H1 (cell line): Measurements from ENCODE around the gene XPNPEP3.

Experiments
- CBX8 ChIP-seq: fragments of 300-800, 300-1000 bp; sonication (generic); IDR thresholded peaks from 2 replicates; pipeline ENCODE4 v1.7.1; 2016; ENCODE audit warnings: low read depth, low read length, borderline replicate concordance
- EGR1 ChIP-seq: IDR thresholded peaks from 2 replicates; pipeline ENCODE4 v1.6.1; 2011; ENCODE audit warnings: low read depth, low read length, borderline replicate concordance
- EZH2 ChIP-seq: fragments of 200-600 bp; sonication (generic); IDR thresholded peaks from 2 replicates; pipeline ENCODE4 v1.7.1; 2012; ENCODE audit warnings: low read depth, mild to moderate bottlenecking, moderate library complexity, low read length, inconsistent platforms; ENCODE audit not compliant: severe bottlenecking
- MAFK ChIP-seq: IDR thresholded peaks from 2 replicates; pipeline ENCODE4 v1.6.1; 2012; ENCODE audit warnings: low read depth, mild to moderate bottlenecking, improper control_type of control experiment, low read length
- SUZ12 ChIP-seq: fragments of 200-600 bp; sonication (generic); IDR thresholded peaks from 2 replicates; pipeline ENCODE4 v1.6.1; 2012; ENCODE audit warnings: mild to moderate bottlenecking, inconsistent platforms, low read length, moderate library complexity, mixed read lengths
- TAF1 ChIP-seq: IDR thresholded peaks from 2 replicates; pipeline ENCODE4 v1.6.1; 2011; ENCODE audit warnings: mild to moderate bottlenecking, low read depth, low read length
- TCF12 ChIP-seq: IDR thresholded peaks from 2 replicates; pipeline ENCODE4 v1.6.1; 2011; ENCODE audit warnings: low read depth, mild to moderate bottlenecking, low read length
- TF ChIP-seq, protein P1 (sequence below): IDR thresholded peaks from 2 replicates; pipeline ENCODE4 v1.6.1; 2011; ENCODE audit warnings: low read length, improper control_type of control experiment
- TF ChIP-seq, protein P2 (sequence below), 3 experiments: IDR thresholded peaks; 1 replicate in 2 of 3; 2 replicates in 1 of 3; pipeline versions ENCODE4 v1.5.1 to v1.6.1; 2011; ENCODE audit warnings: low read length in 3 of 3, mild to moderate bottlenecking in 3 of 3, inconsistent platforms in 2 of 3, low read depth in 1 of 3, moderate library complexity in 1 of 3; ENCODE audit not compliant: insufficient read depth in 1 of 3; ENCODE audit errors: control extremely low read depth in 1 of 3
- TF ChIP-seq, protein P3 (sequence below): IDR thresholded peaks from 2 replicates; pipeline ENCODE4 v1.6.1; 2012; ENCODE audit warnings: inconsistent platforms

DNA sequence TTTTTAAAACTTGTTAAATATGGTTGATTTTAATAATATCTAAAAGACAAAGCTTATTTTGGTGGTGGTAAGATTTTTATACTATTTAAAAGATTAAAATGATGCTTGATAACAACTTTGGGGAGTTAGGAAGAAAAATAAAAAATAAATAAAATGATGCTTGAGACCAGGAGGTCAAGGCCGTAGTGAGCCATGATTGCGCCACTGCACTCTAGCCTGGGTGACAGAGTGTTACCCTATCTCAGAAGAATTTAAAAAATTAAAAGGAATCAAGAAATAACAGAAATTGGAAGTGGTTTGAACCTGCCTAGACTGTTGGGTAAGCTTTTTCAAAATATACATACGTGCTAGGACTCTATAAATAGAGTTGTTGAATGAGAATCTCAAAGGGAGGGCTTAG is 17.1 kb downstream of the XPNPEP3 start:
- TF ChIP-seq EZH2 = no peak
- no peak for TF ChIP-seq MAFK
- TF ChIP-seq SUZ12 = no peak
- TF ChIP-seq TCF12 = no peak
- TF ChIP-seq, protein P1, sequence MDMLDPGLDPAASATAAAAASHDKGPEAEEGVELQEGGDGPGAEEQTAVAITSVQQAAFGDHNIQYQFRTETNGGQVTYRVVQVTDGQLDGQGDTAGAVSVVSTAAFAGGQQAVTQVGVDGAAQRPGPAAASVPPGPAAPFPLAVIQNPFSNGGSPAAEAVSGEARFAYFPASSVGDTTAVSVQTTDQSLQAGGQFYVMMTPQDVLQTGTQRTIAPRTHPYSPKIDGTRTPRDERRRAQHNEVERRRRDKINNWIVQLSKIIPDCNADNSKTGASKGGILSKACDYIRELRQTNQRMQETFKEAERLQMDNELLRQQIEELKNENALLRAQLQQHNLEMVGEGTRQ = no peak
- TF ChIP-seq, protein P2, sequence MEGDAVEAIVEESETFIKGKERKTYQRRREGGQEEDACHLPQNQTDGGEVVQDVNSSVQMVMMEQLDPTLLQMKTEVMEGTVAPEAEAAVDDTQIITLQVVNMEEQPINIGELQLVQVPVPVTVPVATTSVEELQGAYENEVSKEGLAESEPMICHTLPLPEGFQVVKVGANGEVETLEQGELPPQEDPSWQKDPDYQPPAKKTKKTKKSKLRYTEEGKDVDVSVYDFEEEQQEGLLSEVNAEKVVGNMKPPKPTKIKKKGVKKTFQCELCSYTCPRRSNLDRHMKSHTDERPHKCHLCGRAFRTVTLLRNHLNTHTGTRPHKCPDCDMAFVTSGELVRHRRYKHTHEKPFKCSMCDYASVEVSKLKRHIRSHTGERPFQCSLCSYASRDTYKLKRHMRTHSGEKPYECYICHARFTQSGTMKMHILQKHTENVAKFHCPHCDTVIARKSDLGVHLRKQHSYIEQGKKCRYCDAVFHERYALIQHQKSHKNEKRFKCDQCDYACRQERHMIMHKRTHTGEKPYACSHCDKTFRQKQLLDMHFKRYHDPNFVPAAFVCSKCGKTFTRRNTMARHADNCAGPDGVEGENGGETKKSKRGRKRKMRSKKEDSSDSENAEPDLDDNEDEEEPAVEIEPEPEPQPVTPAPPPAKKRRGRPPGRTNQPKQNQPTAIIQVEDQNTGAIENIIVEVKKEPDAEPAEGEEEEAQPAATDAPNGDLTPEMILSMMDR (IDR thresholded peaks at IDR 0.05; ENCODE audit: control extremely low read depth in 1 of 3, insufficient read depth in 1 of 3, low read depth in 1 of 3, low read length in 3 of 3) = no peak
- TF ChIP-seq CBX8 = no peak
- no peak for TF ChIP-seq EGR1
- TF ChIP-seq TAF1 = no peak
- TF ChIP-seq, protein P3, sequence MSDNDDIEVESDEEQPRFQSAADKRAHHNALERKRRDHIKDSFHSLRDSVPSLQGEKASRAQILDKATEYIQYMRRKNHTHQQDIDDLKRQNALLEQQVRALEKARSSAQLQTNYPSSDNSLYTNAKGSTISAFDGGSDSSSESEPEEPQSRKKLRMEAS = no peak
